SK-N-SH (cell line): ENCODE measurements around the gene YDJC. TPM values are rescaled to one million over a fixed set of nuclear protein-coding genes. Genes with fewer than 3 reads are reported as not detected.

Experiments used
- CTCF ChIA-PET: fragments of 300-600, 350-600 bp; formaldehyde crosslinking; extraction: SDS; loops from one replicate; lab custom pipeline; 2021; lab: Yijun Ruan, JAX
- POLR2A ChIA-PET: fragments of 350-600 bp; sonication (Branson Sonifier 250); formaldehyde crosslinking; extraction: SDS; loops from one replicate; lab custom pipeline; 2020; ENCODE audit warnings: antibody characterized with exemption, inconsistent platforms; lab: Yijun Ruan, JAX
- DNase-seq: peaks from one replicate; pipeline ENCODE4 v3.0.0; 2012
- H2AFZ ChIP-seq: fragments of 200-600 bp; sonication (generic); 2 replicates; pipeline ENCODE4 v1.8.1; 2016; ENCODE audit warnings: antibody characterized with exemption, mild to moderate bottlenecking, low read depth
- H3F3A ChIP-seq: fragments of 200-600 bp; sonication (generic); replicated peaks from 2 replicates; pipeline ENCODE3; 2016; ENCODE audit warnings: antibody characterized with exemption, mild to moderate bottlenecking; ENCODE audit not compliant: insufficient read depth
- H3K27ac ChIP-seq, 2 experiments: fragments of 200-500 bp in 1 of 2; fragments of 200-600 bp in 1 of 2; sonication (Bioruptor generic) in 1 of 2; sonication (generic), shearing (Covaris generic) in 1 of 2; 2 replicates each; pipeline versions ENCODE4 v1.5.1 to v1.6.1; 2014 to 2016; ENCODE audit warnings: low read depth in 2 of 2, inconsistent platforms in 1 of 2, low read length in 1 of 2, mild to moderate bottlenecking in 1 of 2, mixed read lengths in 1 of 2
- H3K27me3 ChIP-seq: fragments of 200-600 bp; sonication (generic), shearing (Covaris generic); 2 replicates; pipeline ENCODE4 v1.6.1; 2016; ENCODE audit warnings: mixed run types; ENCODE audit not compliant: insufficient read depth
- H3K36me3 ChIP-seq, 2 experiments: fragments of 200-500 bp in 1 of 2; fragments of 200-600 bp in 1 of 2; sonication (Bioruptor generic) in 1 of 2; sonication (generic) in 1 of 2; replicated peaks in 1 of 2; 2 replicates each; pipeline versions ENCODE3 to v1.5.1; 2014 to 2016; ENCODE audit warnings: low read length in 1 of 2, mild to moderate bottlenecking in 1 of 2; ENCODE audit not compliant: insufficient read depth in 2 of 2, control insufficient read depth in 1 of 2
- H3K4me1 ChIP-seq, 2 experiments: fragments of 200-500 bp in 1 of 2; fragments of 200-600 bp in 1 of 2; sonication (Bioruptor generic) in 1 of 2; sonication (generic), shearing (Covaris generic) in 1 of 2; 2 replicates each; pipeline versions ENCODE4 v1.5.1 to v1.6.1; 2014 to 2016; ENCODE audit warnings: low read depth in 1 of 2, low read length in 1 of 2, mixed run types in 1 of 2; ENCODE audit not compliant: insufficient read depth in 2 of 2, control insufficient read depth in 1 of 2
- H3K4me2 ChIP-seq: fragments of 200-600 bp; sonication (generic), shearing (Covaris generic); 2 replicates; pipeline ENCODE4 v1.6.1; 2017; ENCODE audit warnings: mixed run types
- H3K4me3 ChIP-seq, 2 experiments: fragments of 200-500 bp in 1 of 2; fragments of 200-600 bp in 1 of 2; sonication (Bioruptor generic) in 1 of 2; sonication (generic), shearing (Covaris generic) in 1 of 2; 2 replicates each; pipeline versions ENCODE4 v1.5.1 to v1.8.1; 2014 to 2016; ENCODE audit warnings: low read depth in 2 of 2, inconsistent platforms in 1 of 2, low read length in 1 of 2, mild to moderate bottlenecking in 1 of 2, mixed read lengths in 1 of 2, moderate library complexity in 1 of 2
- H3K79me2 ChIP-seq: fragments of 200-600 bp; sonication (generic); 2 replicates; pipeline ENCODE4 v1.8.1; 2017; ENCODE audit warnings: mild to moderate bottlenecking; ENCODE audit not compliant: insufficient read depth
- H3K9ac ChIP-seq: fragments of 200-600 bp; sonication (generic); 2 replicates; pipeline ENCODE4 v1.6.1; 2017; ENCODE audit warnings: mixed run types
- H3K9me2 ChIP-seq: fragments of 200-600 bp; sonication (generic); 2 replicates; pipeline ENCODE4 v1.6.1; 2017; ENCODE audit warnings: mixed run types
- H3K9me3 ChIP-seq: fragments of 200-600 bp; sonication (generic); 2 replicates; pipeline ENCODE4 v1.6.1; 2017; ENCODE audit warnings: mixed run types, mild to moderate bottlenecking, moderate library complexity
- H4K20me1 ChIP-seq: fragments of 200-600 bp; sonication (generic); 2 replicates; pipeline ENCODE4 v1.6.1; 2017; ENCODE audit warnings: mild to moderate bottlenecking, mixed run types; ENCODE audit not compliant: insufficient read depth
- CHD2 ChIP-seq: fragments of 150-350 bp; IDR thresholded peaks from 2 replicates; pipeline ENCODE4 v1.6.1; 2018; ENCODE audit warnings: low read length; ENCODE audit not compliant: partially characterized antibody
- CTCF ChIP-seq: fragments of 200-600 bp; sonication (generic); IDR thresholded peaks from 2 replicates; pipeline ENCODE4 v1.6.1; 2017; ENCODE audit warnings: antibody characterized with exemption, mild to moderate bottlenecking, moderate library complexity
- EZH2phosphoT487 ChIP-seq: fragments of 200-600 bp; sonication (generic); IDR thresholded peaks from 2 replicates; pipeline ENCODE4 v1.6.1; 2017; ENCODE audit warnings: low read depth, mixed run types, mild to moderate bottlenecking, antibody characterized with exemption, moderate library complexity, borderline replicate concordance
- GATA2 ChIP-seq: sonication (generic); formaldehyde crosslinking; IDR thresholded peaks from 2 replicates; pipeline ENCODE4 v1.5.0; 2020; ENCODE audit warnings: mild to moderate bottlenecking, missing genetic modification reagents
- IRF3 ChIP-seq: fragments of 150-350 bp; IDR thresholded peaks from 2 replicates; pipeline ENCODE4 v1.6.1; 2016; ENCODE audit warnings: mild to moderate bottlenecking, low read depth, low read length
- JUND ChIP-seq: IDR thresholded peaks from 2 replicates; pipeline ENCODE4 v1.4.0; 2012
- MAX ChIP-seq: IDR thresholded peaks from 2 replicates; pipeline ENCODE4 v1.4.0; 2012; ENCODE audit warnings: low read depth
- MEF2A ChIP-seq: IDR thresholded peaks from 2 replicates; pipeline ENCODE4 v1.4.0; 2012; ENCODE audit warnings: low read depth, borderline replicate concordance
- NRF1 ChIP-seq: IDR thresholded peaks from 2 replicates; pipeline ENCODE4 v1.6.1; 2012; ENCODE audit warnings: low read depth, mild to moderate bottlenecking, low read length
- RAD21 ChIP-seq: IDR thresholded peaks from 2 replicates; pipeline ENCODE4 v1.6.1; 2012; ENCODE audit warnings: mild to moderate bottlenecking, low read length
- RCOR1 ChIP-seq: fragments of 150-350 bp; IDR thresholded peaks from 2 replicates; pipeline ENCODE4 v1.6.1; 2017; ENCODE audit warnings: antibody characterized with exemption, low read length
- RFX5 ChIP-seq: IDR thresholded peaks from 2 replicates; pipeline ENCODE4 v1.6.1; 2012; ENCODE audit warnings: mild to moderate bottlenecking, improper control_type of control experiment, low read length
- RXRA ChIP-seq: IDR thresholded peaks from 2 replicates; pipeline ENCODE4 v1.4.0; 2012; ENCODE audit warnings: low read depth, mild to moderate bottlenecking, borderline replicate concordance
- TAF1 ChIP-seq: IDR thresholded peaks from 2 replicates; pipeline ENCODE4 v1.6.1; 2012; ENCODE audit warnings: low read depth, mild to moderate bottlenecking, low read length, moderate library complexity, borderline replicate concordance
- TCF12 ChIP-seq: IDR thresholded peaks from 2 replicates; pipeline ENCODE4 v1.4.0; 2012
- USF1 ChIP-seq: IDR thresholded peaks from 2 replicates; pipeline ENCODE4 v1.4.0; 2012; ENCODE audit warnings: low read depth, borderline replicate concordance
- WGBS: methylation state at CpG from one replicate; pipeline ENCODE4 v1.1.6; 2017; ENCODE audit warnings: low lambda C conversion rate; 5-methylcytosine and 5-hydroxymethylcytosine counted together
- polyA plus RNA-seq, 3 experiments: library from polyadenylated mRNA; depleted of rRNA; stranded (reverse); fragments of >200 nt; gene quantifications; 2 replicates each; pipeline ENCODE4 v1.2.3, GENCODE V29; 2012

YDJC gene
- polyA plus RNA-seq, 1 of the 3 experiments (the other 2 are of a cell fraction) = 37.4 TPM

- no peak overlapping the region for H3K4me2 ChIP-seq
- peaks cover 29 to 49% of the 10 kb centered on the region in 2 experiments for H3K36me3 ChIP-seq
- H3K27ac ChIP-seq = no peak overlapping the region
- TF ChIP-seq EZH2phosphoT487 = no peak
- no peak for TF ChIP-seq RFX5
- TF ChIP-seq GATA2 (CRISPR knock-in tag) = no peak
- no peak for TF ChIP-seq CHD2
- TF ChIP-seq RCOR1 = no peak
- TF ChIP-seq IRF3 = no peak
- TF ChIP-seq RXRA = no peak
- no peak for TF ChIP-seq NRF1
- TF ChIP-seq MAX = no peak
- TF ChIP-seq TCF12 = no peak
- TF ChIP-seq MEF2A = no peak
- no peak for TF ChIP-seq JUND
- TF ChIP-seq USF1 = no peak
- CTCF ChIA-PET = interaction anchor here (2.0 kb wide), 1 partner anchor 51 kb away, joined by 5 read pairs; no protein-coding TSS in a partner anchor
- H3K4me1 ChIP-seq = peaks cover 0 to 3% of the 10 kb centered on the region in 2 experiments; a peak in 1 of 4 replicates
- 88% methylated on average over 3 of the region's 5 CpGs for WGBS
- peaks cover 97% of the 10 kb centered on the region for H4K20me1 ChIP-seq
- no peaks in the 10 kb centered on the region for H3K9me3 ChIP-seq
- no peak overlapping the region for H3K4me3 ChIP-seq
- H3K9ac ChIP-seq = no peak overlapping the region
- POLR2A ChIA-PET = no interaction called here
- no peaks in the 10 kb centered on the region for H3F3A ChIP-seq
- peaks cover 100% of the 10 kb centered on the region for H3K79me2 ChIP-seq
- no peaks in the 10 kb centered on the region for H3K27me3 ChIP-seq
- H3K9me2 ChIP-seq = no peaks in the 10 kb centered on the region
- DNase-seq = no peak
- H2AFZ ChIP-seq = no peak overlapping the region
Observed at GRCh38 chr22:21594865-21595452, 34.9 kb downstream of the YDJC start.

- H3K9ac ChIP-seq = no peak overlapping the region
- no peaks in the 10 kb centered on the region for H3K9me3 ChIP-seq
- ChIA-PET POLR2A (no interaction called here), CTCF (interaction anchor here (0.5 to 2.0 kb wide), 6 partner anchors 11 to 675 kb away, joined by 3 to 7 read pairs (median 4); no protein-coding TSS in a partner anchor)
- H3K79me2 ChIP-seq = peaks cover 100% of the 10 kb centered on the region
- WGBS = 87% methylated on average over 11 of the region's 11 CpGs
- no peaks in the 10 kb centered on the region for H3K9me2 ChIP-seq
- H3K27me3 ChIP-seq = no peaks in the 10 kb centered on the region
- H3K4me3 ChIP-seq = no peak overlapping the region
- TF ChIP-seq TAF1 (no peak), CTCF (peak; percentile 47), RAD21 (peak; percentile 20; the same call in 1 of the 2 replicates)
- peaks cover 29 to 49% of the 10 kb centered on the region in 2 experiments for H3K36me3 ChIP-seq
- no peaks in the 10 kb centered on the region for H3F3A ChIP-seq
- H3K4me1 ChIP-seq = peaks cover 0 to 3% of the 10 kb centered on the region in 2 experiments; a peak in 1 of 4 replicates
- peak; percentile 32 for DNase-seq
- H3K27ac ChIP-seq = no peak overlapping the region
- no peak overlapping the region for H2AFZ ChIP-seq
- H3K4me2 ChIP-seq = no peak overlapping the region
- H4K20me1 ChIP-seq = peaks cover 97% of the 10 kb centered on the region
Observed at GRCh38 chr22:21593406-21594232, 36.2 kb downstream of the YDJC start.
